Islet precursor cell (in vitro differentiated cells): ENCODE measurements around the gene DCLK1.
A peak's percentile ranks its signal among the peaks of the same experiment; 100 is the strongest.
"Not testable (repeated sequence)": the region's sequence is repeated elsewhere in the genome, so short reads cannot be mapped to it uniquely, and the experiment has no call there.

ENCODE experiments used
- DNase-seq: peaks from one replicate; pipeline ENCODE4 v3.0.0-alpha.2; 2018

Gene DCLK1

DNA sequence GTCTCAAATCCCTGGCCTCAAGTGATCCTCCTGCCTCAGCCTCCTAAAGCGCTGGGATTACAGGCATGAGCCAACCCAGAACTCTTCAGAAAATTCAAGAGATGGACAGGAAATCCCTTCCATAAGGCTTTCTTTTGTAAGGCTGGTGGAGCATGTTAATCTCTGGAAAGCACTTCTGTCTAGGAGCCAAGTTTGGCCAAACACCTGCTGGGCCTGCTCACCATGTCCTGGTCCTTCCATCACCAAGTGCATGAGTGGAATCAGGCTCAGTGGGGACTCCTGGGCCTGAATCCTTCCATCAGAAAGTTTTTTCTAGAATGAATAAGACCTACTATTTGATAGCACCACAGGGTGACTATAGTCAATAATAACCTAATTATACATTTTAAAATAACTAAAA is 148.0 kb downstream of the DCLK1 start:
- DNase-seq, result no peak

DNA sequence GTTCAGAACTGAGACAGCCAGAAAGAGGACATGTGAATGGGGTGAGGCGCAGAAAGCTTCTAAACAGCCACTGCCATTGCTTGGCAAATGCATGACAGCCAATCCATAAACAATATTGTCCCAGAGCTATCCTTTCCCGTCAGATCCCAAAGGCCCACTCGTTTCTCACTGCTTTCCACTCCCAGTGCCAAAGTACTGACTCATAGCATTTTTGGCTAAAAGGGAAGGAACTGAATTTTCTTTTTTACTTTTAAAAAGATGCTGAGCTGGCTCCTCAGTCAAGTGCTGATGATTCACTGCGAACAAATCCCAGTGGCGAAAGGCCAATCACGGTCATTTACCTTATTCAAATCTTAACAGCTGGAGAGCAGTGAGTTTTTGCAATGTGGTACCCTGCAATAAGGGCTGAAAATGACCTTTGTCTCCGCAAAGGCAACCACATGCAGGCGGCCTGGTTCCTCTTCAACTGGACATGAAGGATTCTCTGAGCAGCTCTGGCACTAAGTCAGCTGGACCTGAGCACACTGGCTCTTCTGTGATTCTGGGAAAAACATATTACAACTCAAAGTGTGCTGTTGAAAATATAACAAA is 151.7 kb downstream of the DCLK1 start:
- DNase-seq, result peak; percentile 54

DNA sequence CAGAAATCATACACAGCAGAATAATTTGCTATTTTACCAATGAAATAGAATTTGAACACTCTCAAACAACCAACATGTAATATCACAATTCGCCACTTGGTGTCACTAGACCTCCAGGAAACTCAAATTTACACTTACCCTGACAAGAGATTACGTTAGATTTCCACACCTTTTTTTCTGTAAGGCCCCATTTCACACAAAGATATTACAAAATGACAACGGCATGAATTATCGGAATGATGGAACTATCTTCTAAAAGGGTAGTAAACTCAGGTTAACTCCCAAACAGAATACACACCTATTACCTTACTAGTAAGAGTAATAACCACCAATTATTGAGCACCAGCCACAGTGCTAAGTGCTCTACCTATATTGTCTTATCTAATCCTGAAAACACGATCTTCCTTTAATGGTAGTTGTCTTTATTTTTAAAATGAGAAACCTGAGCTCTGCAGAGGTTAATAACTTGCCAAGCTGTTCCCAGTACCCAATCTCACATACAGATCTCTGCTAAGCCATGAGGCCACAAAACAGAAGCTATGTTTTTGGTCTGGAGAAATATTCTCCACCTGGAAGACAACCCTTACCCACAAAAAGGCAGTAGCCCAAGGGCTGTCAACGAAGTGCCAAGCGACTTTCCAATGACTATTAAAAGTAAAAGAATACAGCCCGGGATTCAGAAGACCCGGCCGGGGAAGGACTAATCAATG is 152.4 kb downstream of the DCLK1 start:
- no peak for DNase-seq

DNA sequence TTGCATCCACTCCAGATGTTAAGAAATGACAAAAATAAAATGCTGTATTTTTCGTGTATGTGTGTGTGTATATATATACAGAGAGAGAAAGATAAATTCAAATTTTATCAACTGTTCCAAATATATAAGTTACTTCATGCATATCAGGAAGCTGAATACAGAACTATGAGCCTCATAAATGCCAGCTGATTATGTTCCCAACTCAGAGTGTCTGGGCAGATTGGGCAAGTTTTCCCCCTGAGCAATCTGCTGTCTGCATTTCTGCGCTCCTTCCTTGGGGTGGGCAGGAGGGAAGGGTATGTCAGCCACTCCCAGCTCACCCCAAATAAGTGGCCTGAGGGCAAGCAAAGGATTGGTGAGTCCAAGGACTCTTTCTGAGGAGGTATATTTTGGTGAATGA is 154.1 kb downstream of the DCLK1 start:
- no peak for DNase-seq

DNA sequence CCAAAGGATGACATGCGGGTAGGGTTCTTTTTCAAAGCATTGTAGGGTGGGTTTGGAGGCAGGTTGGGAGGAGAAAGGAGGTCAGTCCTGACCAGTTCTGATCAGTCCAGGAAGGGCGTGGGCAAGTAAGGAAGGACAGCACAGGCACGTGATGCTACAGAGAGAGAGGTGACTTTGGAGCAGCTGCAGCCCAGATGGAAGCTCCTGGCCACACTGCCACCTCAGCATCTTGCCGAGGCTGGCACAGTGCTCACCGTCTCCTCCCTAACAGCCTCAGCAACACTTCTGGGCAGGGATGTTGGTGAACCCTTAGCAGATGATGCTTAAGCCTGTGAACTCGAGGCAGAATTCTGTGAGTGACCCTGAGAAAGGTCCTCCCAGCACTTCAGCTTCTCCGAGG is 155.1 kb downstream of the DCLK1 start:
- no peak for DNase-seq

DNA sequence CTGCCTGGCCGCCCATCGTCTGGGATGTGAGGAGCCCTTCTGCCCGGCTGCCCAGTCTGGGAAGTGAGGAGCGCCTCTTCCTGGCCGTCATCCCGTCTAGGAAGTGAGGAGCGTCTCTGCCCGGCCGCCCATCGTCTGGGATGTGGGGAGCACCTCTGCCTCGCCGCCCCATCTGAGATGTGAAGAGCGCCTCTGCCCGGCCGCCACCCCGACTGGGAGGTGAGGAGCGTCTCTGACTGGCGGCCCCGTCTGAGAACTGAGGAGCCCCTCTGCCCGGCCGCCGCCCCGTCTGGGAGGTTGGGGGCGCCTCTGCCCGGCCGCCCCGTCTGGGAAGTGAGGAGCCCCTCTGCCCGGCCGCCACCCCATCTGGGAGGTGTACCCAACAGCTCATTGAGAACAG is 164.2 kb downstream of the DCLK1 start:
- not testable (repeated sequence) for DNase-seq

DNA sequence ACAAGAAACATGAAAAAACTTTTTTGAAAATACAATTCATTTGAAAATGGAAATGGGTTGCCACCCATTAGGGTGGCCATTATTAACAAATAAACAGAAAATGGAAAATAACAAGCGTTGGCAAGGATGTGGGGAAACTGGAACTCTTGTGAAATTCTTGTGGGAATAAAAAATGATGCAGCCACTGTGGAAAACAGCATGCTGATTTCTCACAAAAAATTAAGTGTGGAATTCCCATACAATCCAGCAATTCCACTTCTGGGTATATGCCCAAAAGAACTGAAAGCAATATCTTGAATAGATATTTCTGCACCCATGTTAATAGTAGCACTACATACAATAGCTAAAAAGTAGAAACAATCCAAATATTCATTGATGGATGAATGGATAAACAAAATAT is 165.2 kb downstream of the DCLK1 start:
- no peak for DNase-seq

DNA sequence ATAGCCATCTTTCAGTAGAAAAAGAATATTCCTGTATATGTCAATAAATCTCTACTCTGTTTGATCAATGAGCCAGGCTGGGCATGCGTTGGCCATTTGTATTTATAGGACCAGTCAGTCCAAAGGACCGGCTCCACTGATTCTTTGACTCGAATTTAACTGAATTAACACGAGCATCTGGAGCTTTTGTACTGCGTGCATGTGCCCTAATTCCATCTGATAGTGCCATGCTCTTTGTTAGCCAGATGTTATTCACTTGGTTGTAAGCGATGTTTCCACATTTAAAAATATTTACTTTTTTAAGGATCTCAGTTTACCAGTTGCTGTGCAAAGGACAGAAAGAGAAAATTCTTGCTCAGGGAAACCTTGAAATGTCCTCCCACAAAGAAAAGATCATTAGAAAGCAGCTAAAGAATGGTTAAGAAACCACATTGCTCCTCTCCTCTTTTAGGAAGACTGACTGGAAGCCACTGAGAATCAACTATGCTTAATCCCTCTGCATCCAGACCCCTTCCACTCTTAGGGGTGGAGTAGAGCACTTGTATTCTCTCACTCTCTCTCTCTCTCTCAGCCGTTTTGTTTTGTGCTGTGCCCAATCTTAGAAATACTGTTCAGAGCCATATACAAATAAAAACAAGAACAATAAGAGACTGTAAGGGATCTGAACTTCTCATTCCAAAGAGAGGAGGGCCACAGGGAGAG is 165.8 kb downstream of the DCLK1 start:
- no peak for DNase-seq

DNA sequence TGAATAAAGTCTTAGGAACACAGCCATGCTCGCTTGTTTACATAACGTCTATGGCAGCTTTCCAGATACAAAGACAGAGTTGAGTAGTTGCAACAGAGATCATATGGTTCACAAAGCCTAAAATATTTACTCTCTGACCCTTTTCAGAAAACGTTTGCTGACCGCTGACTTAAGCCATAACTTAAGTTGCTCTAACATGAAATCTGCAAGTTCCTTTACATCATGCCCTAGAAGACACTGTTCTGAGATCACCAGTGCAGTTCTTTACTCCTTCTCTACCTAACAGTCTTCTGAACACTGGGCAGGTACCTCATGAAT is 166.4 kb downstream of the DCLK1 start:
- DNase-seq, result no peak

DNA sequence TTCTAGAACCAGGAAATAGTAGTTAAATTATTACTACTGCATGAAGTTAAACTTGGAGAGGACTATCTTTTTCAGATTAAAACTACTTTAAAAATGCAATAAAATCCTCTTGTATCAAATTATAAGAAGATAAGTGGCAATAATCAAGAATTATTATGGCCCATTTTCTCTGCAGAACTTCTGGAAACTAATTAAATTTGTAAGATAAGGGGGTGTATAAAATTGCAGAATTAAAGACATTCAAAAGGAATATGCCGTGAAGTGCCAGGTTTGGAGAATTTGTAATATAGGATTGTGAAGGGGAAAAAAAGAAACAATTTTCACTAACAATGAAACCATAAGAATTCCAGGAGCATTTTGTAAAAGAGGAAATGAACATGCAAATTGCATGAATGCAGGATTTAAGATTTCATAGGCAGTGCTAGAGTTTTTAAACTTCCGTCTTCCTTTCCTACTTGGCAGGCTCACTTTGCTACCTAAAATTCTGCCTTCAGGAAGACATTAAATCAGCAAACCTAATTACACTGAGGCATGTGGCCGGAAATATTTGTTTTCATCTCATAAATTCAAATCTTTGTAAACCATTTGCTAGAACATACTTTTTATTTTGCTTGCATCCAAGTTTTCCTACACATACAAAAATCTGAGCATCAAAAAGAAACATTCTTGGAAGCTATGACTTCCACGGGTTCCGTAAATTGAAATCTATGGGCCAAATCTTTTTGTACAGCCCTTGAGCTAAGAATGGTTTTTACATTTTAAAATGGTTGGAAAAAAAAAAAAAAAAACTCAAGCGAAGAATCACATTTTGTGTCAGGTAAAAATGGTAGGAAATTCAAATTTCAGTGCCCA is 166.9 kb downstream of the DCLK1 start:
- DNase-seq, result no peak

DNA sequence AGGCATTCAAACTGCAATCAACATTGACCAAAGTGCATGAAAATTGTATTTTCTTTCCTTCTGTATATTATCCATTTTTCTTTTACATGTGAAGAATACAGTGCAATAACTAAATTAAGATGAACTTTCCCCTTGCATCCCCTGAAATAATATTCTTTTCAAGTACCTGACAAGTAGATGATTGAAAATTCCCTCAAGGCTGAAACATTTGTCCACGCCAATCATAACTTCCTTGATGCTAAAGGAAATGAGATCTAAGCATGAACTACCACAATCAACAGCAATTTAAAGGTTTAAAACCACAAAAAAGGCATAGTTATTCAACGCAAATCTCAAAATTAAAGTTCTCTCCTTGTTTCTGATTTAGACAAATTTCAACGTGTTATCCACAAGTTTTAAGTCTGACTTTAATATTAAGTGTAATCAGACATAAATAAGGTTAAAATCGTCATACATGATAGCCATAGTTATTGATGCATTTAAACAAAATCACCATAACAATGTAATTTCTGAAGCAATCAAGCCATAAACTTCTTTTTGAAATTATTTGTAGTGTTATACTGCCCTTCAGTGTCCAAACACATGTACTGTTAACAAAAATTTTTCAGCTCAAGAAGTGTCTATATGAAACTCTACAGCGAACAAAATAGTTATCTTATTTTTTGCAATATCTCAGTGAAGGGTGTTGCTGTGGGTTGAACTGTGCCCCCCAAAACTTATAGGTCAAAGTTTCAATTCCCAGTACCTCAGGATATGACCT is 169.5 kb downstream of the DCLK1 start:
- DNase-seq, result no peak

DNA sequence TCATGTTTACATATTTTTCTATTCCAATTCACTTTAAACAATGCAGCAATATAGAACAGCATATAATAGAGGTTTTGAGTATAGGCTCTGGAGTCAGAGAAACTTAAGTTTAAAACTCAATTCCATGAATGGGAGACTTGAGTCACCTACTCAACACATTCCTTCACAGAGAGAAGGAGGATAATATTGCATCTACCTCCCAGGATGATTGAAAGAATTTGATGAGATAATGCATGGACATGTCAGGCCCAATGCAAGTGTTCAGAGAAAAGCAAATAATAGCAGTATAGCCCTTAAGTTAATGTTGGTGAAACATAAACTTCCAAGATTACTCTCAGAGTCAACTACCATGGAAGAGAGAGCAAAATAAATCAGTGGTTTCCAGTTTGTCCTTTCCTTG is 170.2 kb downstream of the DCLK1 start:
- DNase-seq, result no peak

DNA sequence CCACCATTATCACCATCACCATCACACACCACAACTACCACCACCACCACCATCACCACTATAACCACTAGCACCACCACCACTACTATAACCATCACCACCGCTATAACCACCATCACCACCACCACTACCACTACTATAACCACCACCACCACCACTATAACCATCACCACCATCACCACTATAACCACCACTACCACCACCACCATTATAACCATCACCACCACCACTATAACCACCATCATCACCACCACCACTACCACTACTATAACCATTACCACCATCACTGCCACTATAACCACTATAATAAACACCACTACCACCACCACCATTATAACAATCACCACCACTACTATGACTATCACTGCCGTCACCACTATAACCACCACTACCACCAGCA is 173.2 kb downstream of the DCLK1 start:
- no peak for DNase-seq

DNA sequence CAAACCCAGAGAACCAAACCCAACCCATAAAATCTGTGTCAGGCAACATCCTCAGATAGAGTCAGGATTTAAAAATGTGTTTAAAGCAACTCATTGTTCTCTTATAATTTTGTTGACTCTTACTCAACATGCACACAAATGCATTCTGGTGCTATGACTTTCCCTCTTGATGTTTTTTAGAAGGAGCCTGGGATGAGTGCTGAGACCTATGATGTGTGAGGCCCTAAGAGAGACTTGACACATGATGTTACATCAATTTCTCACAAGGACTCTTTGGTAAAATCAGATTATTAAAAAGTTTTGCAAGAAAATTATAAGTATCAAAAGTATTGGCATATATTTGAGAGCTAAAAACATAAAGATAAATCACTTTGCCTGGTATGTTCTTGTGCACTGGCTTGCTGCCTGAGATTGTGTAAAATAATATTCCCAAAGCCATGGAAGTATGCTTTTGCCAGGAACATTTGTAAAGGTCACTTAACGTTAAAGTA is 173.9 kb downstream of the DCLK1 start:
- no peak for DNase-seq

DNA sequence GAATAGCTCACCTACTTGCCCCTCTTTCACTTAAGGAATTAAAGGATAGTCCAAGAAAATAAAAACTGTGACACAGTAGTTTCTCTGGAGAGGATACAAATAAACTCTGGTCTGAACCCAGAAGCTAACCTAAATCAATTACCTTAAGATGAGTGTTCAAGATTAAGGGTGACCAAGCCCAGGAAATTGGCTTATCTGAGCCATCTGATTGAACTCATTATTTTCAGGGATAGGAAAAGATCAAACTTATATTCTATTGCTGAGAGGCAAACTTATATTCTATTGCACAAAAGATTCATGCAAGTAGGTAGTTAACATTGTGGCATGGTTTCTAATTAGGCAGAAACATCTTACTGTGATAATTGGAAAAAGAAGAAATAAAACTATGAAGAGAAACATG is 175.1 kb downstream of the DCLK1 start:
- no peak for DNase-seq

DNA sequence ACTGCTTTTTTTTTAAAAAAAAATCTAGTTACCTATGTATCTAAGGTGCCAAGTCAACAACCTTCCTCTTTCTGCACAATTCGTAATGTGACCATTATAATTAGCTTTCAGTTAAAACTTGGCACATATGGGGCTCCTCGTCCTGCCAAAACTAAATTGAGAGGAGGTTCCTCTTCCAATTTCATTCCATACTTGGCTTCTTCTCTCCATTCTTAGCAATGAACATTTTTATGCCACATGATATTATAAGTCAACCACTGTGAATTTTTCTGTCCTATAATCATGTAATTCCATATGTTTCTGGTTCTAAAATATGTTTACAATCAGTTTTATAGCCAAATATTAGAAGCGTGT is 177.0 kb downstream of the DCLK1 start:
- no peak for DNase-seq

DNA sequence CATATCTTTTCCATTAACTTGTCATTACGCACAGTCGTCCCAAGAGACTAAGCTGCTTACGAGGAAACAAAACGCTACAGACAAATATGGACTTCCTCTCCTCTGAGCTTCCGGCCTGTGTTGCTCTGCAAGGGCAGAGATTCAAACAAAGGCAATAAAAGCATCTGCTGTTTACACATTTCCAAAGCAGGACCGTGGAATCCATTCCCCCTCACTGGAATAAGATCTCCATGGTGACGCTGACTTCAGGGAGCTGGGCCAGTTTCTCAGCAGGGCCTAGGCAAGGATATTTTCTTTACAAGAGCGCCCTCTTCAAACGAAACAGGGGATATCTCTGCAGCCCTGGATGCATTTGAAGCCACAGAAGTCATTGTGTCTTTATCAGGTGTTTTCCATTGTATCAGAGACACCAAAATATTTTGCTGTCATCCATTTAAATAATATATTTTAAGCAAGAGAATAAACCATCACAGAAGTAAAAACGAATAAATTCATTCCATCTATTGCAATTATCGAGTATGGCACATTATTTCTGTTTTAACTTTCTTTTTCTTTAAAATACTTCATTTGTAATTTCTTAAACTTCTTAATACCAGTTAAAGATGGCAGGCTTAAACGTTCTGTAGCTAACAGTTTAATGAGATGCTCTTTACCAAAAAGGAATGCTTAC is 177.5 kb downstream of the DCLK1 start:
- peak; percentile 87 for DNase-seq

DNA sequence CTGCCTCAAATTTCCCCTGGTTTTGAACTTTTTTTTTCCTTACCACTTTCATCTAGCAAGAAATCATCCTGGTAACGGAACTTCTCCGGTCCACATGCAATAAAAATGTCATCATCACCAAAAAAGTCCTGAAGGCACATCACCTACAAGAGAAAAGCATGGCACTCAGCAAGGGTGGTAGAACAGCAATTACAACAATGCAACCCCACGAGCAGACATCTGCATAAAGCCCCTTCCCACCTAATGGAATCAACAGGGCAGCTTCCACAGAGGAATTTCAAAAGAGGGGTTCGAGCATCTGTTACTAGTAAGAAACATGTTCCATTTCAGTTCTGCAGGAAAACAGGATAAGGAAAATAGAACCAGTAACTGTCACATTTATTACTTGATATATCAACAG is 183.9 kb downstream of the DCLK1 start:
- DNase-seq, result no peak

DNA sequence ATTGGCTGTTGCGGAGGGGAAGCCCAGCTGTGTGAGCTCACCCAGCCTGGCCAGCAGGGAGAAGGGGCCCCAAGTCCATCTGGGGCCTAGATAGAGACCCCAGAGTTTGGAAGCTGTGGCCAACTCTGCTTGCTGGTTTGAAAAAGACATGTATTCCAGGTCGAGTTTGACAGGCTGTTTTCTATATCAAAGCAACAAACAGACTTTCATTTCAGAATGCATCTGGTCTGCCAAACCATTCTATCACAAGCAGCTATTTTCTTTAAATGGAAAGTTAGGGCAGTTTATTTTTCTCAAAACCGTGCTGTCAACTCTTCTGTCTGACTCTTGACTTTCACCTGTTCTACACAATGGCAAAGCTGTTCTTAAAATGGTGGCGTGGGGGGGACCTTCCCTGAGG is 185.8 kb downstream of the DCLK1 start:
- no peak for DNase-seq

DNA sequence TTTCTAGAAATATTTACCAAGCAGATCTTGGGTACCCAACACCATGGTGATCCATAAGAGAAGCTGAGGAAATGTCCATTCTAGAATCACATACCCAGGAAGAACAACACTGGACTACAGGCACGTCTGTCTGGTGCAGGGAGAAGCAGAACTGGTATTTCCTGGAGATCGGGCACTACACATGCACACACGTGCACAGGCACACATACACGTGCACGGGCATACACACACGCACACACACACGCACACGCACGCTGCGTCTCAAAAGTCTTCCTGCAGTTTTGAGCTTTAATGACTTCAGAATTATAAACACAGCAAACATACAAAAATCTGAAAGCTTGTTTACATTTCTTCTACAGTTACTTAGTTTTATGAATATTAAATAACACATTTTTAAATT is 189.8 kb downstream of the DCLK1 start:
- DNase-seq, result no peak

DNA sequence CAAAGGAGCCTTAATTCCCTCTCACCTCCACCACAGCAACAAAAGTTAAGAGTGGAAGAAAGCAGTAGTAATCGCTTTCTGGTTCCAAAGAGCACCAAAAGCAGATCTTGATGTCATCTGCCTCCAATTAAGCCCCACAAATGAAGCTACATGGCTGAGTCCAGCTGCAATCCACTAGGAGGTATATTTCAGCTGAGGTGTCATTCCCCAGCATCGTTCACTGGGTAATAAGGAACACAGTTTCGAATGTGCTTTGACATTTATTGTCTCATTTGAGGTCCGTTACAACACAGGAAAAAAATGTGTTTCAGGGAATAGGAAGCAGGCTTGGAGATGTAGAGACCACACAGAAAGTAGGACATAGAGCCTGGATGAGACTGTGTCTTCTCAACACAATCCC is 190.4 kb downstream of the DCLK1 start:
- DNase-seq, result no peak

DNA sequence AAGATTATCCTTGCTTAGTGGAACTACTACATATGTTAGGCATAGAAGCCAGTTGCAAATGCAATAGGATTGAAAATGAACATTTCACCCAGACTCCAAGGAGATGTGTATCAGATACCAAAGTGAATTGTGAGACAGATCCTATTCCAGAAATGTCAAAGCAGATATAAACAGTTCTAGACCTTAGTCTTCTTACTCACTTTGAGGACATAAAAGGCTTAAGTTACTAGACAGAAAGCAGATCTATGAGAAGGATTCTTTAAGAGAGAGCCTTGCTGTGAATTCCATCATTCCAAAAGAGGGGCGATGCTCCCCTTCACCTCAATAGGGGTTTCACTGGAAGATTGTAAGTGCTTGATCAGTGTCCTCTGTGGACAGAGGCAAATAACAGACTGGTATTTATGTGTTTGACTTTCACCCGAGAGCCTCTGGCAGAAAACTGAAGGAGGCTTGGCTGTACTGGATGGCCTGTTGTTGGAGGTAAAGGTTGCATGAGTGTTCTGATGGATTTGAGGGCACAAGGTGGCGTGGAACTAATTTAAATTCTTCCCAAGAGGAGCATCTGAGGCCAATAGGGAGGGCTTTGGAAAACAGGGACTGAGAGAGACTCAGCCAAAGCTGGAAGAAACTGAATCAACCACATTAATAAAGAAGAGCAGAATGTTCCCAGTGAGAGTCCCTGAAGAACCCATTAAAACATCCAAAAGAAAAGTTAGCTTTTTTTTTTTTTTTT is 194.8 kb downstream of the DCLK1 start:
- no peak for DNase-seq
